ENCODE results near the gene DENND1B.

DENND1B gene

DNA sequence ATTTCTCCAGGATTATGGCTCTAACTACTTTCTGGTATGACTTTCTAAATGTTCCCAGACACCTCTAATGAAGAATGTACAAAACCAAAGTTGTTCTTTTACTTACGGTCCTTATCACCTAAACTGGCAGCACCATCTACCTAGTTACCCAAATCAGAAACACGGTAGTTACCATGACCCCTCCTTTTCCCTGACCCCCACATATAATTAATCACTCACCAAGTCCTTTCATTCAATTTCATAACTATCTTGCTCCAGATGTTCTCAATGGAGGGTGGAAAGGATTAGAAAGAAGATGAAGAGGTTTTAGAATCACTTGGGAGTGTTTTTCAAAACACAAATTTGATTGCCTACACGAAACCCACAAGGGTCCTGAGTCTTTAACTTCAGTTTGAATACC lies 98.0 kb downstream of the DENND1B start:
- TF ChIP-seq, protein P1, sequence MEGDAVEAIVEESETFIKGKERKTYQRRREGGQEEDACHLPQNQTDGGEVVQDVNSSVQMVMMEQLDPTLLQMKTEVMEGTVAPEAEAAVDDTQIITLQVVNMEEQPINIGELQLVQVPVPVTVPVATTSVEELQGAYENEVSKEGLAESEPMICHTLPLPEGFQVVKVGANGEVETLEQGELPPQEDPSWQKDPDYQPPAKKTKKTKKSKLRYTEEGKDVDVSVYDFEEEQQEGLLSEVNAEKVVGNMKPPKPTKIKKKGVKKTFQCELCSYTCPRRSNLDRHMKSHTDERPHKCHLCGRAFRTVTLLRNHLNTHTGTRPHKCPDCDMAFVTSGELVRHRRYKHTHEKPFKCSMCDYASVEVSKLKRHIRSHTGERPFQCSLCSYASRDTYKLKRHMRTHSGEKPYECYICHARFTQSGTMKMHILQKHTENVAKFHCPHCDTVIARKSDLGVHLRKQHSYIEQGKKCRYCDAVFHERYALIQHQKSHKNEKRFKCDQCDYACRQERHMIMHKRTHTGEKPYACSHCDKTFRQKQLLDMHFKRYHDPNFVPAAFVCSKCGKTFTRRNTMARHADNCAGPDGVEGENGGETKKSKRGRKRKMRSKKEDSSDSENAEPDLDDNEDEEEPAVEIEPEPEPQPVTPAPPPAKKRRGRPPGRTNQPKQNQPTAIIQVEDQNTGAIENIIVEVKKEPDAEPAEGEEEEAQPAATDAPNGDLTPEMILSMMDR (IDR thresholded peaks at IDR 0.05; ENCODE audit: low read depth, low read length, missing control alignments), result no peak
- in situ Hi-C loops (cut with HindIII; ENCODE audit: low pct_ligation_motif_present, low sequenced_read_pairs), result no loop called here

DNA sequence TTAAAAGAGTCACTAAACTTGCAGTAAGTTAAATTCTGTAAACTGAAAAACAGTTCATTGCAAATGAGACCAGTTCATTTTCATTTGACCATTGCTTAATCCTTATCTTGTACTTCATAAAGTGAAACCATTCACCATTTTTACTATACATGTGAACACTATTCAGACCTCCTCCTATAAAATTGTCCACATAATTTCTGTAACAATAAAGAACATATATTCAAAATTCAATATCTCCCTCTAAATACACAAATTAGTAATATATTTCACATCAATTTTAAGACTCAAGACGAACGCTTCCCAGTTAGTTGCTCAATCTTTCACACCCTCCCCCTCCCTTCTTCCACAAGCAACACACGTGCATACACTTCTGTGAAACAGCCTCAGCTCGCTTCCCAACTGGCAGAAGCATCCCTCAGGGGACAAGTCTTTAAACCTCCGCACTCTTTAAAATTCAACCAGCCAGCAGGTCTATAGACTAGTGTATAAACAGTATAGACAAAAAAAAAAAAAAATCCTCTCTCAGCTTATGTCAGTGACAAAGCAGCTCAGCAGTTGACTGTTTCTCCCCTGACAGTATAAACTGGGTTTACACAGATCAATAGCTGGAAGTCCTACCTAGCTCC lies 99.6 kb downstream of the DENND1B start:
- no peak for DNase-seq
- no peak overlapping the region for H3K4me3 ChIP-seq (ENCODE audit: low read depth, low read length)
- H3K36me3 ChIP-seq (replicated peaks), result no peaks in the 10 kb centered on the region
- TF ChIP-seq, protein P1 (IDR thresholded peaks at IDR 0.05; ENCODE audit: low read depth, low read length, missing control alignments), result no peak
- no peak overlapping the region for H3K27ac ChIP-seq
- in situ Hi-C loops (cut with HindIII; ENCODE audit: low pct_ligation_motif_present, low sequenced_read_pairs), result no loop called here
- H3K27me3 ChIP-seq (replicated peaks), result no peaks in the 10 kb centered on the region

More for the DNA sequence above, 98.0 kb downstream of the DENND1B start:
- Histone ChIP-seq H3K36me3 (replicated peaks) (no peaks in the 10 kb centered on the region), H3K4me3 (ENCODE audit: low read depth, low read length) (no peak overlapping the region), H3K27me3 (replicated peaks) (no peaks in the 10 kb centered on the region), H3K27ac (no peak overlapping the region)
- no peak for DNase-seq

DNA sequence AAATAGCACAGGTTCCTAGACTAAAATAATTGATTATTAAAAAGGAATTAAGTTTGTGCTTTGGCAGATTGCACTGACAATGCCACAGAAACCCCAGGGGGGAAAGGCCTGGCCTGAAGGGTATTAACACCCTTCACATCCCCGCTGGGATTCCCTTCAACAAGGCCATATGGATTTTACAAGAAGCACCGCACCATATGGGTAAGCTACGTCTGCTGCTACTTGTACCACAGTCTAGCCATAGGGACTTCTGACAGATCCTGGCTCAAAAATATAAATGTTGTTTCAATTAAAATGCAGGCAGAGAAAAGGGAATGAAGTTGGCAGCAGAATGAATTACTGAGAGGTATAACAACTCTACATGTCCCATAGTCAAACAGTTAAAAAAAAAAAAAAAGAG lies 101.0 kb downstream of the DENND1B start:
- no peak overlapping the region for H3K27ac ChIP-seq
- no peak for DNase-seq
- in situ Hi-C loops (cut with HindIII; ENCODE audit: low pct_ligation_motif_present, low sequenced_read_pairs), result no loop called here
- no peak overlapping the region for H3K4me3 ChIP-seq (ENCODE audit: low read depth, low read length)
- no peaks in the 10 kb centered on the region for H3K27me3 ChIP-seq (replicated peaks)
- TF ChIP-seq, protein P1 (IDR thresholded peaks at IDR 0.05; ENCODE audit: low read depth, low read length, missing control alignments), result no peak
- no peaks in the 10 kb centered on the region for H3K36me3 ChIP-seq (replicated peaks)

DNA sequence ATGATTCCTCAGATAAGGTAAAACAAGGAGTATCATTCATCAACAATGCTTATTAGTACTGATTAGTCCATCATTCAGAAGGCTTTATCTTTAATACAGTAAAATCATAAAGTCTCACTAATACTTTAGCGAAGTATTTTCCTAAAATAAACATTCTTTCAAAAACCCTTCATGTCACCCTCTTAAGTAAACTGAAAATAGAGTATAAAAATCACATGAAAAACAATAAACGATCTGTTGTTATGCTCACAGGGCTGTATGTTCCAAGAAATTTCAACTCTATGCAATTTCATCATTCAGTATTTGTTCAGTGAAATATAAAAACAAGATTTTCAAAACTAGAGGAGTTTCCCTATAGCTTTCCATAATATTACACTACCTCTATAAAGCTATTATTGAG lies 102.0 kb downstream of the DENND1B start:
- TF ChIP-seq, protein P1 (IDR thresholded peaks at IDR 0.05; ENCODE audit: low read depth, low read length, missing control alignments), result no peak
- no peak for DNase-seq
- in situ Hi-C loops (cut with HindIII; ENCODE audit: low pct_ligation_motif_present, low sequenced_read_pairs), result no loop called here
- no peaks in the 10 kb centered on the region for H3K27me3 ChIP-seq (replicated peaks)
- no peak overlapping the region for H3K27ac ChIP-seq
- no peaks in the 10 kb centered on the region for H3K36me3 ChIP-seq (replicated peaks)
- H3K4me3 ChIP-seq (ENCODE audit: low read depth, low read length), result no peak overlapping the region

DNA sequence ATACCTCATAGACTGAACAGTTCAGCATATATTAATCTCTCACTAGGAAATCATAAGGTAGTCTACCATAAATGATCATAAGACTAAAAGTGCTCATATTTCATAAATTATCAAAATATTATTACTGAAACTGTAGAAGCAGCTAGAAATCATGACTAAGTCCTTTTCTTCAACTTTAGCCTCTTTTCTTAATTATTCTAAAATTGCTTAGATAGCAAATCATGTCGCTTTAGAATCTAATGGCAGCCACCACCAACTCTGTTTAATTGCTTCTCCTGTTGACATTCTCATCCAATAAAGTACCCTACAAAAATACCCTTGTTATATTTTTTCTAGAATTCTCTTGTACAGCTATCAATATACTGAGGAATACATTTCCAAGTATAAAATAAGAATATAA lies 102.9 kb downstream of the DENND1B start:
- in situ Hi-C loops (cut with HindIII; ENCODE audit: low pct_ligation_motif_present, low sequenced_read_pairs), result no loop called here
- DNase-seq, result no peak
- Histone ChIP-seq H3K27ac (no peak overlapping the region), H3K4me3 (ENCODE audit: low read depth, low read length) (no peak overlapping the region), H3K36me3 (replicated peaks) (no peaks in the 10 kb centered on the region), H3K27me3 (replicated peaks) (no peaks in the 10 kb centered on the region)
- TF ChIP-seq, protein P1 (IDR thresholded peaks at IDR 0.05; ENCODE audit: low read depth, low read length, missing control alignments), result no peak

DNA sequence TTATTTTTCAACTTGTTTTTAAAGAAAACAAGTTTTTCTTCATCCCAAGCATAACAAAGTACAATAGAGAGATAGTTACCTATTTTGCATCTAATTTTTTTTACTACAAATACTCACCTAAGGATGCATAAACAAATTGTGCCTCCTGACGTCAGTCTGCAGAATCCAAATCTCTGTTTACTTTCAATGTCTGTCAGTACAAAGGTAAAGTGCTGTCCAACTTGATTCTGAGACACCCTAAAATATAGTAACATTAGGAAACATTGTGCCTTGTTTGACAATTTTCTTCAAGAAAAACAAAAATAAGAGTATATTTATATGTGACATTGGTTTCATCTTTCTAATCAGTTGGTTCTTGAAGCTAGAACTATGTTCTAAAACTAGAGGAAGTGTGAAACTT lies 103.4 kb downstream of the DENND1B start:
- Histone ChIP-seq H3K4me3 (ENCODE audit: low read depth, low read length) (no peak overlapping the region), H3K27ac (no peak overlapping the region), H3K27me3 (replicated peaks) (no peaks in the 10 kb centered on the region), H3K36me3 (replicated peaks) (no peaks in the 10 kb centered on the region)
- DNase-seq, result no peak
- in situ Hi-C loops (cut with HindIII; ENCODE audit: low pct_ligation_motif_present, low sequenced_read_pairs), result no loop called here
- TF ChIP-seq, protein P1 (IDR thresholded peaks at IDR 0.05; ENCODE audit: low read depth, low read length, missing control alignments), result no peak
